Retinal pigment epithelial cell (primary cell): ENCODE results near the gene ZNF407.

Experiments
- DNase-seq: peaks from one replicate; pipeline ENCODE4 v3.0.0-alpha.2; 2010; ENCODE audit warnings: low read depth
- H3K4me3 ChIP-seq: 2 replicates; pipeline ENCODE4 v1.5.1; 2011; ENCODE audit warnings: mild to moderate bottlenecking, low read length, control low read depth, moderate library complexity
- CTCF ChIP-seq: conservative IDR thresholded peaks from 2 replicates; pipeline ENCODE4 v1.5.1; 2011; ENCODE audit warnings: low read depth, low read length, control low read depth, inconsistent platforms

The ZNF407 gene

GRCh38 chr18:74972354-74972753 lies 374.7 kb downstream of the ZNF407 start:
- no peak for DNase-seq
- no peak overlapping the region for H3K4me3 ChIP-seq
- no peak for TF ChIP-seq CTCF

GRCh38 chr18:74975001-74975400 lies 377.3 kb downstream of the ZNF407 start:
- TF ChIP-seq CTCF, result no peak
- no peak for DNase-seq
- no peak overlapping the region for H3K4me3 ChIP-seq

- TF ChIP-seq CTCF, result no peak
- no peak overlapping the region for H3K4me3 ChIP-seq
Observed at GRCh38 chr18:74976331-74976909, 378.8 kb downstream of the ZNF407 start.

GRCh38 chr18:74977041-74977440 lies 379.4 kb downstream of the ZNF407 start:
- no peak overlapping the region for H3K4me3 ChIP-seq
- no peak for DNase-seq
- no peak for TF ChIP-seq CTCF

More at GRCh38 chr18:74976331-74976909, 378.8 kb downstream of the ZNF407 start:
- DNase-seq, result no peak

GRCh38 chr18:74980669-74981068 lies 383.0 kb downstream of the ZNF407 start:
- DNase-seq, result no peak
- no peak overlapping the region for H3K4me3 ChIP-seq
- TF ChIP-seq CTCF, result no peak

- H3K4me3 ChIP-seq, result no peak overlapping the region
- TF ChIP-seq CTCF, result no peak
- no peak for DNase-seq
Observed at GRCh38 chr18:74981476-74981875, 383.8 kb downstream of the ZNF407 start.

GRCh38 chr18:74982946-74983635 lies 385.4 kb downstream of the ZNF407 start:
- no peak overlapping the region for H3K4me3 ChIP-seq
- DNase-seq, result no peak
- TF ChIP-seq CTCF, result no peak
